Smooth muscle cell (in vitro differentiated cells): ENCODE data around the gene FMNL3. TPM values are rescaled to one million over a fixed set of nuclear protein-coding genes. Genes with fewer than 3 reads are reported as not detected.
A peak's percentile ranks its signal among the peaks of the same experiment; 100 is the strongest.

ENCODE experiments used
- DNase-seq: peaks from one replicate; lab custom pipeline; 2025; ENCODE audit not compliant: unreplicated experiment; lab: John Stamatoyannopoulos, UW
- H2AFZ ChIP-seq: fragments of 200-600 bp; sonication (generic); 2 replicates; pipeline ENCODE4 v1.6.0; 2016; ENCODE audit warnings: antibody characterized with exemption, low read depth, mild to moderate bottlenecking
- H3F3A ChIP-seq: fragments of 200-600 bp; sonication (generic); 2 replicates; pipeline ENCODE4 v1.6.0; 2017; ENCODE audit warnings: antibody characterized with exemption, low read depth
- H3K27ac ChIP-seq: fragments of 200-600 bp; sonication (generic); 2 replicates; pipeline ENCODE4 v1.5.1; 2016; ENCODE audit warnings: low read depth, mild to moderate bottlenecking
- H3K27me3 ChIP-seq: fragments of 200-600 bp; sonication (generic); 2 replicates; pipeline ENCODE4 v1.6.1; 2016; ENCODE audit warnings: low read depth, mild to moderate bottlenecking
- H3K36me3 ChIP-seq: fragments of 200-600 bp; sonication (generic); 2 replicates; pipeline ENCODE4 v1.5.1; 2016; ENCODE audit warnings: low read depth
- H3K4me1 ChIP-seq: fragments of 200-600 bp; sonication (generic); 2 replicates; pipeline ENCODE4 v1.5.1; 2016; ENCODE audit warnings: low read depth
- H3K4me2 ChIP-seq: fragments of 200-600 bp; sonication (generic); 2 replicates; pipeline ENCODE4 v1.6.0; 2016; ENCODE audit warnings: mild to moderate bottlenecking
- H3K4me3 ChIP-seq: fragments of 200-600 bp; sonication (generic); 2 replicates; pipeline ENCODE4 v1.5.1; 2016; ENCODE audit warnings: mild to moderate bottlenecking
- H3K79me2 ChIP-seq: fragments of 200-600 bp; sonication (generic); 2 replicates; pipeline ENCODE4 v1.6.0; 2016; ENCODE audit warnings: low read depth, mild to moderate bottlenecking
- H3K9ac ChIP-seq: fragments of 200-600 bp; sonication (generic); 2 replicates; pipeline ENCODE4 v1.6.0; 2016; ENCODE audit warnings: low read depth
- H3K9me3 ChIP-seq: fragments of 200-600 bp; sonication (generic); replicated peaks from 2 replicates; pipeline ENCODE4 v1.5.1; 2016; ENCODE audit warnings: low read depth
- H4K20me1 ChIP-seq: fragments of 200-600 bp; sonication (generic); 2 replicates; pipeline ENCODE4 v1.6.0; 2016; ENCODE audit warnings: low read depth
- WGBS: methylation state at CpG from one replicate; pipeline ENCODE4 v1.1.7; 2016; ENCODE audit warnings: low lambda C conversion rate; 5-methylcytosine and 5-hydroxymethylcytosine counted together
- polyA plus RNA-seq: library from polyadenylated mRNA; unstranded; fragments of >200 nt; fragmentation: Nextera tagmentation; extraction: Ambion mirVana; gene quantifications from 2 replicates; pipeline ENCODE4 v1.2.1, GENCODE V29; 2016
- total RNA-seq: library from RNA; depleted of rRNA; stranded (reverse); fragments of >200 nt; gene quantifications from 2 replicates; pipeline ENCODE4 v1.2.3, GENCODE V29; 2014
- TF ChIP-seq, protein P1 (sequence below): fragments of 200-600 bp; sonication (generic); IDR thresholded peaks from 2 replicates; pipeline ENCODE4 v1.5.1; 2017; ENCODE audit warnings: borderline replicate concordance, mild to moderate bottlenecking, antibody characterized with exemption; ENCODE audit not compliant: insufficient read depth, poor library complexity, severe bottlenecking

FMNL3 gene
- total and polyA plus RNA-seq, 2 experiments from 2014 or later: 18.3 to 21.7 TPM

DNA sequence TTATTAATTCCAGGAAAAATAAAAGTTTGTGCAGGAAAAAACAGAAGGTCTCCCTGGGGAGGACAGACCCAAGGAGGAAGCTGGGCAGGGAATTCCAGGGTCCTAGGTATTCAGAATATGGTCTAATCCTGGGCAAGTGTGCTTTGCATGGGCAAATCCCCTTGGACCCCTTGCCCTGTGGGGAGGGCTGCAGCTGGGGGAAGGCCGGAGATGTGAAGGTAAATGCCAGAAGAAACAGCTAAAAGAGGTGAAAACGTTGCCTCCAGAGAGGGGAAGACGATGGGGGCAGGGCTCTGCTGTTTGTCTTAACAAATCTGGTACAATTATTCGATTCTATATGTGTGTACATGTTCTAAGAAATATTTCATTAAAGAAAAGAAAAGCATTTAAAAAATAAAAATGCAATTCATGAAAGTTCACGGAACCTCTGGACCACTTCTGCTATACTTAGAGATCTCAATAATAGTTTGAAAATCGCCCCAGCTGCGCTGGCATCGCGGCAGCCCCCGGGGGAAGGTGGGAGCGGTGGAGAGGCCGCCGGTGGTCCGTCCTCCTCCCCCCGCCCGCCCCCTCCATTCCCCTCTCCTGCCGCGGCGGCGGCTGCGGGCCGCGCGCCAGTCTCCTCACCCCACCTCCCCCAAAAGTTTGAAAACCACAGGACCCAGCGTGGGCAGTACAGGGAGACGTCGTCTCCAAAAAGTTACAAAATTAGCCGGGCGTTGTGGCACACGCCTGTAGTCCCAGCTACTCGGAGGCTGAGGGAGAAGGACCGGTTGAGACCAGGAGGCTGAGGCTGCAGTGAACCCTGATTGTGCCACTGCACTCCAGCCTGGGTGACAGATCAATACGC lies 85.3 kb downstream of the FMNL3 start:
- peak overlapping the region; percentile 66 for H3K9ac ChIP-seq

DNA sequence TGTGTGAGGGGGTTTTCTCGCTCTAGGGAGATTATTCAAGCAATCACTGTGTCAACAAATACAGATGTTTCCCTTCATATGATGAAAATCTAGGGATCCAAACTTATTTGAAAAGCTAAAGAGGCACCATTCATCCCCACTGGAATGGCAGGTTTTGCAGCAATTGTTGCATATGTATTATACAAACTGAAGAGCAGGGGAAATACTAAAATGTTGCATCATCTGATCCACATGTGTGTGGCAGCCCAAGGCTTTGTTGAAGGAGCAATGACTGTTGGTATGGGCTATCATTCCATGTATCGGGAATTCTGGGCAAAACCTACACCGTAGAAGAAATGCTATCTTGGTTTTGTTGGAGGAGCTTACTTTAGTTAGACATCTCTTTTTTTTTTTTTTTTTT lies 87.9 kb downstream of the FMNL3 start:
- Histone ChIP-seq H3K27ac (no peak overlapping the region), H3K4me3 (no peak overlapping the region), H3K4me1 (peaks cover 15% of the 10 kb centered on the region), H3K4me2 (no peak overlapping the region), H3F3A (peaks cover 20% of the 10 kb centered on the region), H3K79me2 (no peaks in the 10 kb centered on the region), H3K9me3 (no peaks in the 10 kb centered on the region), H3K27me3 (no peaks in the 10 kb centered on the region), H3K9ac (no peak overlapping the region), H4K20me1 (no peaks in the 10 kb centered on the region), H2AFZ (no peak overlapping the region), H3K36me3 (no peaks in the 10 kb centered on the region)
- TF ChIP-seq, protein P1, sequence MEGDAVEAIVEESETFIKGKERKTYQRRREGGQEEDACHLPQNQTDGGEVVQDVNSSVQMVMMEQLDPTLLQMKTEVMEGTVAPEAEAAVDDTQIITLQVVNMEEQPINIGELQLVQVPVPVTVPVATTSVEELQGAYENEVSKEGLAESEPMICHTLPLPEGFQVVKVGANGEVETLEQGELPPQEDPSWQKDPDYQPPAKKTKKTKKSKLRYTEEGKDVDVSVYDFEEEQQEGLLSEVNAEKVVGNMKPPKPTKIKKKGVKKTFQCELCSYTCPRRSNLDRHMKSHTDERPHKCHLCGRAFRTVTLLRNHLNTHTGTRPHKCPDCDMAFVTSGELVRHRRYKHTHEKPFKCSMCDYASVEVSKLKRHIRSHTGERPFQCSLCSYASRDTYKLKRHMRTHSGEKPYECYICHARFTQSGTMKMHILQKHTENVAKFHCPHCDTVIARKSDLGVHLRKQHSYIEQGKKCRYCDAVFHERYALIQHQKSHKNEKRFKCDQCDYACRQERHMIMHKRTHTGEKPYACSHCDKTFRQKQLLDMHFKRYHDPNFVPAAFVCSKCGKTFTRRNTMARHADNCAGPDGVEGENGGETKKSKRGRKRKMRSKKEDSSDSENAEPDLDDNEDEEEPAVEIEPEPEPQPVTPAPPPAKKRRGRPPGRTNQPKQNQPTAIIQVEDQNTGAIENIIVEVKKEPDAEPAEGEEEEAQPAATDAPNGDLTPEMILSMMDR: no peak
- DNase-seq: no peak
- WGBS: 94% methylated on average over 3 of the region's 3 CpGs

More for the DNA sequence above, 85.3 kb downstream of the FMNL3 start:
- Histone ChIP-seq H3K79me2 (no peaks in the 10 kb centered on the region), H3K4me1 (peaks cover 16% of the 10 kb centered on the region), H4K20me1 (no peaks in the 10 kb centered on the region), H2AFZ (peak overlapping the region; percentile 59), H3K4me2 (peak overlapping the region; percentile 84), H3K36me3 (no peaks in the 10 kb centered on the region), H3K4me3 (peak overlapping the region; percentile 68), H3K27me3 (no peaks in the 10 kb centered on the region), H3F3A (peaks cover 29% of the 10 kb centered on the region), H3K27ac (peak overlapping the region; percentile 58), H3K9me3 (no peaks in the 10 kb centered on the region)
- no peak for DNase-seq
- TF ChIP-seq, protein P1: no peak
- WGBS: 33% methylated on average over 20 of the region's 33 CpGs

DNA sequence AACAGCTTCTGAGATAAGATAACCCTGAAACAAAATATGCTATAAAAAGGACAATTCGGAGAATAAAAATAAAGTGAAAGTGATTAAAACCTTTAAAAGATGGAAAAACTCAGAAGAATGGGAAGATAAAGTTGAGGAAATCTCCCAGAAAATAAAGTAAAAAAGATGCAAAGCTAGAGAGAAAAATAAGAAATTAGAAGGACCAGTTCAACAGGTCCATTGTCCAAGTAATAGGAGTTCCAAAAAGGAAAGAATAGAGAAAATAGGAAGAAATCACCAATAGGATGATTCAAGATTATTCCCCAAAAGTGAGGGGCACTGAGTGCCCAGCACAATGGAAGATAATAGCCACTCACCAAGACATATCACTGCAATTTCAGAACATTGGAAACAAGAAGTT lies 88.6 kb downstream of the FMNL3 start:
- Histone ChIP-seq H4K20me1 (no peaks in the 10 kb centered on the region), H3K9me3 (no peaks in the 10 kb centered on the region), H2AFZ (no peak overlapping the region), H3K4me2 (no peak overlapping the region), H3K27me3 (no peaks in the 10 kb centered on the region), H3K79me2 (no peaks in the 10 kb centered on the region), H3K36me3 (no peaks in the 10 kb centered on the region), H3K4me3 (no peak overlapping the region), H3K27ac (no peak overlapping the region), H3K9ac (no peak overlapping the region), H3F3A (peaks cover 15% of the 10 kb centered on the region), H3K4me1 (peaks cover 11% of the 10 kb centered on the region)
- TF ChIP-seq, protein P1: no peak
- DNase-seq: no peak
- 79% methylated on average over 1 of the region's 1 CpG for WGBS
